ENCODE data around the gene MAML3. TPM values are rescaled to one million over a fixed set of nuclear protein-coding genes. Genes with fewer than 3 reads are reported as not detected.

MAML3 gene
- total RNA-seq, 1 donor from 2014 or later, result 0.79 TPM

DNA sequence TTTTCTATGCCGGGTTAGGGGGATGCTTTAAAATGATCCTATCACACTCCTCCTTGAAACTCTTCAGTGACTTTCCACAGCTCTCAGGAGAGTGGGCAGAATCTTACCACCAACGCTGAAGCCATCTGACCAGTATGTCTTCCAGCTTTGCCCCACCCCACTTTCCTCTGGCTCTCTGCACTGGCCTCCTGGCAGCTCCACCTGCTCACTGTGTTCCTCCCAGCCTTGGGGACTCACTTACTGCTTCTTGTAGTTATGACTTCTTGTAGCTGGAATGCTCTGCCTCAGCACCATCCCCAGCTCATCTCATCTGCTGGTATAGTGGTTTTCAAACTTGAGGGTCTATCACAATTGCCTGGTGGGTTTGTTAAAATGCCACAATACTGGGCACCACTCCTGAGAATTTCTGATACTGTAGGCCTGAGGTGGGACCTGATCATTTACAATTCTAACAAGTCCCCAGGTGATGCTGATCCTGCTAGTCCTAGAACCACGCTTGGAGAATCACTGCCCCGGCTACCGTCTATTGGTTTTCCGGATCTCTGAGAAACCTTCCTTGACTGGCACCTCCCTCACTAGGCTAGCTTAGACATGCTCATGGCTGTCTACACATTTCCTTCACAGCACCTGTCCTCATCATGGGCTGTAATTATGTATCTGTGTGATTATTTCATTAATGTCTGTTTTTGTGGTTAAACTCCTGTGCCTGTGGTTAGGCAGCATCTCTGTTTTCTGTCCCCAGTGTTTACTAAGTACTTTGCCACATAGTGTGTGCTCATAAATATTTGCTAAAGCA is 336.1 kb downstream of the MAML3 start:
- TF ChIP-seq, protein P1, sequence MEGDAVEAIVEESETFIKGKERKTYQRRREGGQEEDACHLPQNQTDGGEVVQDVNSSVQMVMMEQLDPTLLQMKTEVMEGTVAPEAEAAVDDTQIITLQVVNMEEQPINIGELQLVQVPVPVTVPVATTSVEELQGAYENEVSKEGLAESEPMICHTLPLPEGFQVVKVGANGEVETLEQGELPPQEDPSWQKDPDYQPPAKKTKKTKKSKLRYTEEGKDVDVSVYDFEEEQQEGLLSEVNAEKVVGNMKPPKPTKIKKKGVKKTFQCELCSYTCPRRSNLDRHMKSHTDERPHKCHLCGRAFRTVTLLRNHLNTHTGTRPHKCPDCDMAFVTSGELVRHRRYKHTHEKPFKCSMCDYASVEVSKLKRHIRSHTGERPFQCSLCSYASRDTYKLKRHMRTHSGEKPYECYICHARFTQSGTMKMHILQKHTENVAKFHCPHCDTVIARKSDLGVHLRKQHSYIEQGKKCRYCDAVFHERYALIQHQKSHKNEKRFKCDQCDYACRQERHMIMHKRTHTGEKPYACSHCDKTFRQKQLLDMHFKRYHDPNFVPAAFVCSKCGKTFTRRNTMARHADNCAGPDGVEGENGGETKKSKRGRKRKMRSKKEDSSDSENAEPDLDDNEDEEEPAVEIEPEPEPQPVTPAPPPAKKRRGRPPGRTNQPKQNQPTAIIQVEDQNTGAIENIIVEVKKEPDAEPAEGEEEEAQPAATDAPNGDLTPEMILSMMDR (IDR thresholded peaks at IDR 0.05; ENCODE audit: insufficient read depth, low read length, severe bottlenecking), result no peak
- no peak overlapping the region for H3K4me3 ChIP-seq (ENCODE audit: low read depth, low read length)
- DNase-seq (ENCODE audit: low read depth), result peak; percentile 64
- no peaks in the 10 kb centered on the region for H3K27me3 ChIP-seq (ENCODE audit: control insufficient read depth, insufficient read depth, low read length)
- H3K36me3 ChIP-seq (ENCODE audit: control insufficient read depth, insufficient read depth, low read length), result no peaks in the 10 kb centered on the region
- no peak for FAIRE-seq

DNA sequence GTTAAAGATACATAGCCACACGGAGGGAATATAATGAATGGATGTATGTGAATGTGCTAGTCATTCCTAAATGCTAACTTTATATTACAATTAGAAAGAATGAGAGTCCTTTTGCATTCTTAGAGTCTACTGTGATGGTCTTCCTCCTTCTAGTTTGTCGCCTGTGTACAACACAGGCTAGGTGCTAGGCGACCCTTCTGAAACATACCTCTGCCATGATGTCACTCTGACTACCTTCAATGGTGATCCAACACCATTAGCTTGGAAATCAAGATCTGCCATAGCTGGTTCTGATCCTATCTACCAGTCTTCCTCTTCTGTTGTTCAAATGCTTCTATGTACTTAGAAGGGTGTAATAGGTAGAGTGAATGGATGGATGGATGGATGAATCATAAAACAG is 337.1 kb downstream of the MAML3 start:
- Histone ChIP-seq H3K36me3 (ENCODE audit: control insufficient read depth, insufficient read depth, low read length) (no peaks in the 10 kb centered on the region), H3K27me3 (ENCODE audit: control insufficient read depth, insufficient read depth, low read length) (no peaks in the 10 kb centered on the region), H3K4me3 (ENCODE audit: low read depth, low read length) (no peak overlapping the region)
- TF ChIP-seq, protein P1 (IDR thresholded peaks at IDR 0.05; ENCODE audit: insufficient read depth, low read length, severe bottlenecking), result no peak
- FAIRE-seq (no peak), DNase-seq (ENCODE audit: low read depth) (no peak)

DNA sequence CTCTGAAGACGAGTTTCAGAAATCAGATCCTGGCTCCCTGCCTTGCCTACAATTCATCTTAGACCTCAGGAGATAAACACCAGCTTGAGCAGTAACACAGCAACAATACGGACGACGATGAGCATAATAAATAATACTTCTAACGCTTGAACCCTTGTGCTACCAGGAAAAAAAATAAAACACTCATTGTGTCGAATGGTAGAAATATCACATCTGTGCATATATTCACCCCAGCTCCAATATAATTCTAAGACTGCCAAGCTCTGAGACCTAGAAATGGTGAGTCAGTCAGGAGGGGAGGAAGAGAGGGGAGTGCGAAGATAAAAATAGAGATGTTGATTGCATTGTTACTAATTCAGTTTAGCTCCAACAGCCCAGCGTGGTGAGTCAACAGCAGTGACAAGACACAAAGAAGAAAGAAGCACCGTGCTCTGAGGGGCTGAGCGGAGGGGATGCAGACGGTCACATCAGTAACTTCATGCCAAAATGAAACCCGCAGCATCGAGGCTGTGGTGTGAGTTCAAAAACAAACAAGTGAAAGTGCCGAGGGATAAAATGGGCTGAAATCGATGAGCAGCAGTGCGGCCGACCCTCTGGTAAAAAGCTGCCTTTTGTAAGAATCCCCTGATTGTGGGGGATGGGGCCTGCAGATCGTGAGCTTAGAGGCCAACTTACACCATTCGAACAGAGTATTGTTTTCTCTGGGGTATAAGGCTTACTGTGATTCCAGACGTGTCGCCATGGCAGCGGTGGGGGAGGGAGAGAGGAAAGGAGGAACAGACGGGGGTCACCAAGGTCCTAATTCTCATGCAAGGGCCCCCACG is 338.0 kb downstream of the MAML3 start:
- no peaks in the 10 kb centered on the region for H3K36me3 ChIP-seq (ENCODE audit: control insufficient read depth, insufficient read depth, low read length)
- no peak for FAIRE-seq
- TF ChIP-seq, protein P1 (IDR thresholded peaks at IDR 0.05; ENCODE audit: insufficient read depth, low read length, severe bottlenecking), result no peak
- H3K27me3 ChIP-seq (ENCODE audit: control insufficient read depth, insufficient read depth, low read length), result no peaks in the 10 kb centered on the region
- no peak overlapping the region for H3K4me3 ChIP-seq (ENCODE audit: low read depth, low read length)
- peak; percentile 52 for DNase-seq (ENCODE audit: low read depth)

DNA sequence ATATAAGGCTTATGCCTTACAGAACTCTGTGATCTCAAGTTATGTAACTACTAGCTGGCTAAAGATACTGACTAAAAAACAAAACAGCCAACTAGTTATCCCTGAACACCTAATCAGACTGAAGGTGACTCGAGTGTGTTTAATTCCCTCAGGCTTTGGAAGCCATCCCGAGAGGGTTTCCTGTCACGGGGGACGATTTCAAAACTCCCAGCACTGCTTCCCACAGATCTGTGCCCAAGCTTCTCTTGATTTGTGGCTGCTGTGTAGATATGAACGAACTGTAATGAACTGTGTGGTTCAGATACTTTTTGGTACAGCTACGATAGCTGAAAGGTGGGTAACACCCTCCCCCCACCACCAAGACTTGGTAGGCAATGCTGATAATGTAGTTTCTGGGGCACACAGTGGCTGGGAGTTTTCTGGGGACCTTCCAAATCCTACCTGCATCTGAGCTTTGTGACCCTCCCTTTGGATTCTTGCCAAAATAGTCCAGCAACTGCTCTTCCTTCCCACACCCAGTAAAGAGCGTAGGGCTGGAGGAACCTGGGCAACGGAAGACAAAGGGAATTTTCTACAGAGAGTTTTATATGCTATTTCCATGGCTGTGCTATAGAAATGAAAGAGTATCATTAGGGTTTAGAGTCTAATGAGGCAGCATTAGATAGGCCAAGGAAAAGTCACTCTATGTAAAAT is 339.5 kb downstream of the MAML3 start:
- Histone ChIP-seq H3K4me3 (ENCODE audit: low read depth, low read length) (no peak overlapping the region), H3K36me3 (ENCODE audit: control insufficient read depth, insufficient read depth, low read length) (no peaks in the 10 kb centered on the region), H3K27me3 (ENCODE audit: control insufficient read depth, insufficient read depth, low read length) (no peaks in the 10 kb centered on the region)
- FAIRE-seq (peak; percentile 28), DNase-seq (ENCODE audit: low read depth) (peak; percentile 68)
- TF ChIP-seq, protein P1 (IDR thresholded peaks at IDR 0.05; ENCODE audit: insufficient read depth, low read length, severe bottlenecking), result no peak

DNA sequence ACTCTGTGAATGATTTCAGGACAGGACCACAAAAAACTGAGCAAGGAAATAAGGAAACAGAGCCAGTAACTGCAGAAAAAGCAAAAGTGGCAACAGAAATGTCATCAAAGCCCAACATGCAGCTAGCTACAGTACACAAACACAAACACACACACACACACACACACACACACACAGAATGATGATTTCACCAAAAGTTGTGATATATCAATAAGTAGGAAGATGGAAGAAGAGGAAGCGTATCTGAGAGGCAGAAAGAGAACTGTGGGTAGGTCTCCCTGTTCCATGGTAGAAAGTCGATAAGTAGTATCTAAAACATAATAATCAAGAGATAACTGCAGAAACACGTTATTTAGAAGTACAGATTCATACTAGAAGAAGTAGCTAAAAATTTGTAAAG is 340.1 kb downstream of the MAML3 start:
- FAIRE-seq (no peak), DNase-seq (ENCODE audit: low read depth) (no peak)
- Histone ChIP-seq H3K36me3 (ENCODE audit: control insufficient read depth, insufficient read depth, low read length) (no peaks in the 10 kb centered on the region), H3K4me3 (ENCODE audit: low read depth, low read length) (no peak overlapping the region), H3K27me3 (ENCODE audit: control insufficient read depth, insufficient read depth, low read length) (no peaks in the 10 kb centered on the region)
- TF ChIP-seq, protein P1 (IDR thresholded peaks at IDR 0.05; ENCODE audit: insufficient read depth, low read length, severe bottlenecking), result no peak

All from bronchial epithelial cell (primary cell).